HEK293 (cell line): ENCODE data around the gene ASXL3.

Experiments
- EGR2 ChIP-seq: fragments of 450-650 bp; formaldehyde crosslinking; IDR thresholded peaks from 2 replicates; pipeline ENCODE4 v1.5.1; 2016; ENCODE audit warnings: low read depth, missing biosample characterization, missing genetic modification characterization
- GLI4 ChIP-seq: fragments of 450-650 bp; formaldehyde crosslinking; IDR thresholded peaks from 2 replicates; pipeline ENCODE4 v1.5.1; 2016; ENCODE audit warnings: missing biosample characterization, missing genetic modification characterization
- ZBTB48 ChIP-seq: fragments of 450-650 bp; formaldehyde crosslinking; IDR thresholded peaks from 2 replicates; pipeline ENCODE4 v1.5.1; 2016; ENCODE audit warnings: missing biosample characterization, missing genetic modification characterization
- ZFP37 ChIP-seq: fragments of 450-650 bp; formaldehyde crosslinking; IDR thresholded peaks from 2 replicates; pipeline ENCODE4 v1.5.1; 2016; ENCODE audit warnings: missing biosample characterization, missing genetic modification characterization
- ZNF112 ChIP-seq: fragments of 450-650 bp; formaldehyde crosslinking; IDR thresholded peaks from 2 replicates; pipeline ENCODE4 v1.5.0; 2017; ENCODE audit warnings: missing biosample characterization, missing genetic modification characterization
- ZNF140 ChIP-seq: fragments of 450-650 bp; formaldehyde crosslinking; IDR thresholded peaks from 2 replicates; pipeline ENCODE4 v1.5.1; 2016; ENCODE audit warnings: missing biosample characterization, missing genetic modification characterization
- ZNF146 ChIP-seq: fragments of 450-650 bp; formaldehyde crosslinking; IDR thresholded peaks from 2 replicates; pipeline ENCODE4 v1.5.1; 2016; ENCODE audit warnings: missing biosample characterization, missing genetic modification characterization
- ZNF174 ChIP-seq: fragments of 450-650 bp; formaldehyde crosslinking; IDR thresholded peaks from 2 replicates; pipeline ENCODE4 v1.5.0; 2017; ENCODE audit warnings: missing biosample characterization, mild to moderate bottlenecking, missing genetic modification characterization
- ZNF184 ChIP-seq: fragments of 450-650 bp; IDR thresholded peaks from 2 replicates; pipeline ENCODE4 v1.5.1; 2018; ENCODE audit warnings: missing biosample characterization, mild to moderate bottlenecking, missing genetic modification characterization
- ZNF19 ChIP-seq: fragments of 450-650 bp; formaldehyde crosslinking; IDR thresholded peaks from 2 replicates; pipeline ENCODE4; 2016; ENCODE audit warnings: missing biosample characterization, missing genetic modification characterization, low read depth
- ZNF302 ChIP-seq: fragments of 450-650 bp; formaldehyde crosslinking; IDR thresholded peaks from 2 replicates; pipeline ENCODE4 v1.5.1; 2016; ENCODE audit warnings: missing biosample characterization, missing genetic modification characterization, low read depth
- ZNF335 ChIP-seq: fragments of 450-650 bp; formaldehyde crosslinking; conservative IDR thresholded peaks from 2 replicates; pipeline ENCODE4 v1.5.1; 2016; ENCODE audit warnings: missing biosample characterization, missing genetic modification characterization
- ZNF354C ChIP-seq: fragments of 450-650 bp; formaldehyde crosslinking; IDR thresholded peaks from 2 replicates; pipeline ENCODE4 v1.5.1; 2016; ENCODE audit warnings: missing biosample characterization, missing genetic modification characterization, low read depth, borderline replicate concordance
- ZNF473 ChIP-seq: fragments of 450-650 bp; formaldehyde crosslinking; IDR thresholded peaks from 2 replicates; pipeline ENCODE4 v1.5.1; 2017; ENCODE audit warnings: missing biosample characterization, missing genetic modification characterization
- ZNF48 ChIP-seq: fragments of 450-650 bp; formaldehyde crosslinking; IDR thresholded peaks from 2 replicates; pipeline ENCODE4 v1.5.1; 2016; ENCODE audit warnings: missing biosample characterization, missing genetic modification characterization
- ZNF521 ChIP-seq: fragments of 450-650 bp; formaldehyde crosslinking; IDR thresholded peaks from 2 replicates; pipeline ENCODE4 v1.5.1; 2017; ENCODE audit warnings: missing biosample characterization, mild to moderate bottlenecking, missing genetic modification characterization
- ZNF623 ChIP-seq: fragments of 450-650 bp; formaldehyde crosslinking; IDR thresholded peaks from 2 replicates; pipeline ENCODE4 v1.5.1; 2016; ENCODE audit warnings: missing biosample characterization, missing genetic modification characterization
- ZNF654 ChIP-seq: fragments of 450-650 bp; formaldehyde crosslinking; IDR thresholded peaks from 2 replicates; pipeline ENCODE4 v1.5.1; 2016; ENCODE audit warnings: low read depth, missing biosample characterization, missing genetic modification characterization
- ZNF830 ChIP-seq: fragments of 450-650 bp; IDR thresholded peaks from 2 replicates; pipeline ENCODE4 v1.5.0; 2018; ENCODE audit warnings: missing biosample characterization, missing genetic modification characterization, low read depth, mild to moderate bottlenecking, moderate library complexity
- TF ChIP-seq, protein P1 (sequence below): fragments of 450-650 bp; formaldehyde crosslinking; IDR thresholded peaks from 2 replicates; pipeline ENCODE4 v1.5.1; 2016; ENCODE audit warnings: missing biosample characterization, missing genetic modification characterization
- TF ChIP-seq, protein P2 (sequence below): fragments of 450-650 bp; formaldehyde crosslinking; conservative IDR thresholded peaks from 2 replicates; pipeline ENCODE4 v1.5.1; 2016; ENCODE audit warnings: low read depth, missing biosample characterization, missing genetic modification characterization
- TF ChIP-seq, protein P3 (sequence below): fragments of 450-650 bp; formaldehyde crosslinking; IDR thresholded peaks from 2 replicates; pipeline ENCODE4 v1.5.1; 2016; ENCODE audit warnings: missing biosample characterization, missing genetic modification characterization
- TF ChIP-seq, protein P4 (sequence below): fragments of 450-650 bp; formaldehyde crosslinking; IDR thresholded peaks from 2 replicates; pipeline ENCODE4 v1.5.1; 2016; ENCODE audit warnings: missing biosample characterization, missing genetic modification characterization
- TF ChIP-seq, protein P5 (sequence below): fragments of 450-650 bp; formaldehyde crosslinking; IDR thresholded peaks from 2 replicates; pipeline ENCODE4 v1.5.1; 2017; ENCODE audit warnings: missing biosample characterization, missing genetic modification characterization
- TF ChIP-seq, protein P6 (sequence below): fragments of 450-650 bp; IDR thresholded peaks from 2 replicates; pipeline ENCODE4 v1.5.1; 2018; ENCODE audit warnings: missing biosample characterization, missing genetic modification characterization

Gene ASXL3

DNA sequence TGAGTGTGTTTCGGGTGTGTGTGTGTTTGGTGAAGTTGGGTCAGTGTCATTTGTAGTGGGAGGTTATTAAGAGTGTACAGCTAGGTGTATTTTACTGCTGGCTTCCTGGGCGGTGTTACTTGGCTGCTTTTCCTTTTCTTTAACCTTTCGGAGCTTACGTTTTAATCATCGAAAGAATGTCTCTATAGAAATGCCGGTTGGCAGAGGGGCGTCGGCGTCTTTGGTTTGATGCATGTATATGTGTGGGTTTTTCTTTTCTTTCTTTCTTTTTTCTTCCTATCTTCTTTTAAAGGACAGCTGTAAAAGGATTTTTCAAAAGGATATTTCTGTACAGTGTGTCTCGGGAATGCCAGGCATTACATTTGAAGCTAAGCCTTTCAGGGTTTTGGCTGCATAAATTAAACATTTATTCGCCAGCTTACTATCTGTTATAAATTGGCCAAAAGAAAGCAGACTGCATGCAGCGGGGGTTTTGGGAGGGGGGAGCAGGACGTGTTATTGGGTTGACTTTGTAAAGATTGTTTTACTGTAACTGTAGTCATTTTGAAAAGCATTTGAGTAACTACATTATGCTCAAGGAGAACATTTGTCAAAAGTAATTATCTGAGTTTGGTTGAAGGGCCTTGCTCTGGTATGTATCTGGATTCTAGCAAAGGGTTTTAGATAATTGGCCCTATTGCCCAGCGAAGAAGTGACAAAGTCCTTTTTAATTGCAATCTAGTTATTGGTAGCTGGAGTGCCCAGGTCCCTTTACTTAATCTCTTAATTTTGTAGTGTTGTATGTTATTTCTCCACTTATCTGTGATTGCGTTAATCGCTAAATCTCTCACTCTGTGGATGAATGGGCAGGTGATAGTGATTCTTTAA is 1.6 kb downstream of the ASXL3 start (continued):
- TF ChIP-seq ZNF19 (tag by site-specific recombination), result no peak
- no peak for TF ChIP-seq ZNF174 (tag by site-specific recombination)
- TF ChIP-seq ZNF654 (tag by site-specific recombination), result no peak
- TF ChIP-seq ZNF140, result no peak
- no peak for TF ChIP-seq ZNF830 (tag by site-specific recombination)
- TF ChIP-seq ZFP37 (tag by site-specific recombination), result peak; percentile 55
- no peak for TF ChIP-seq ZNF48 (tag by site-specific recombination)
- TF ChIP-seq, protein P1, sequence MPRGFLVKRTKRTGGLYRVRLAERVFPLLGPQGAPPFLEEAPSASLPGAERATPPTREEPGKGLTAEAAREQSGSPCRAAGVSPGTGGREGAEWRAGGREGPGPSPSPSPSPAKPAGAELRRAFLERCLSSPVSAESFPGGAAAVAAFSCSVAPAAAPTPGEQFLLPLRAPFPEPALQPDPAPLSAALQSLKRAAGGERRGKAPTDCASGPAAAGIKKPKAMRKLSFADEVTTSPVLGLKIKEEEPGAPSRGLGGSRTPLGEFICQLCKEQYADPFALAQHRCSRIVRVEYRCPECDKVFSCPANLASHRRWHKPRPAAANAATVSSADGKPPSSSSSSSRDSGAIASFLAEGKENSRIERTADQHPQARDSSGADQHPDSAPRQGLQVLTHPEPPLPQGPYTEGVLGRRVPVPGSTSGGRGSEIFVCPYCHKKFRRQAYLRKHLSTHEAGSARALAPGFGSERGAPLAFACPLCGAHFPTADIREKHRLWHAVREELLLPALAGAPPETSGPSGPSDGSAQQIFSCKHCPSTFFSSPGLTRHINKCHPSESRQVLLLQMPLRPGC, result no peak
- peak; percentile 90 for TF ChIP-seq ZNF335
- TF ChIP-seq, protein P2, sequence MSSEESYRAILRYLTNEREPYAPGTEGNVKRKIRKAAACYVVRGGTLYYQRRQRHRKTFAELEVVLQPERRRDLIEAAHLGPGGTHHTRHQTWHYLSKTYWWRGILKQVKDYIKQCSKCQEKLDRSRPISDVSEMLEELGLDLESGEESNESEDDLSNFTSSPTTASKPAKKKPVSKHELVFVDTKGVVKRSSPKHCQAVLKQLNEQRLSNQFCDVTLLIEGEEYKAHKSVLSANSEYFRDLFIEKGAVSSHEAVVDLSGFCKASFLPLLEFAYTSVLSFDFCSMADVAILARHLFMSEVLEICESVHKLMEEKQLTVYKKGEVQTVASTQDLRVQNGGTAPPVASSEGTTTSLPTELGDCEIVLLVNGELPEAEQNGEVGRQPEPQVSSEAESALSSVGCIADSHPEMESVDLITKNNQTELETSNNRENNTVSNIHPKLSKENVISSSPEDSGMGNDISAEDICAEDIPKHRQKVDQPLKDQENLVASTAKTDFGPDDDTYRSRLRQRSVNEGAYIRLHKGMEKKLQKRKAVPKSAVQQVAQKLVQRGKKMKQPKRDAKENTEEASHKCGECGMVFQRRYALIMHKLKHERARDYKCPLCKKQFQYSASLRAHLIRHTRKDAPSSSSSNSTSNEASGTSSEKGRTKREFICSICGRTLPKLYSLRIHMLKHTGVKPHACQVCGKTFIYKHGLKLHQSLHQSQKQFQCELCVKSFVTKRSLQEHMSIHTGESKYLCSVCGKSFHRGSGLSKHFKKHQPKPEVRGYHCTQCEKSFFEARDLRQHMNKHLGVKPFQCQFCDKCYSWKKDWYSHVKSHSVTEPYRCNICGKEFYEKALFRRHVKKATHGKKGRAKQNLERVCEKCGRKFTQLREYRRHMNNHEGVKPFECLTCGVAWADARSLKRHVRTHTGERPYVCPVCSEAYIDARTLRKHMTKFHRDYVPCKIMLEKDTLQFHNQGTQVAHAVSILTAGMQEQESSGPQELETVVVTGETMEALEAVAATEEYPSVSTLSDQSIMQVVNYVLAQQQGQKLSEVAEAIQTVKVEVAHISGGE, result no peak; the same call in none of the 2 replicates
- no peak for TF ChIP-seq ZNF184 (tag by site-specific recombination)
- TF ChIP-seq, protein P3, sequence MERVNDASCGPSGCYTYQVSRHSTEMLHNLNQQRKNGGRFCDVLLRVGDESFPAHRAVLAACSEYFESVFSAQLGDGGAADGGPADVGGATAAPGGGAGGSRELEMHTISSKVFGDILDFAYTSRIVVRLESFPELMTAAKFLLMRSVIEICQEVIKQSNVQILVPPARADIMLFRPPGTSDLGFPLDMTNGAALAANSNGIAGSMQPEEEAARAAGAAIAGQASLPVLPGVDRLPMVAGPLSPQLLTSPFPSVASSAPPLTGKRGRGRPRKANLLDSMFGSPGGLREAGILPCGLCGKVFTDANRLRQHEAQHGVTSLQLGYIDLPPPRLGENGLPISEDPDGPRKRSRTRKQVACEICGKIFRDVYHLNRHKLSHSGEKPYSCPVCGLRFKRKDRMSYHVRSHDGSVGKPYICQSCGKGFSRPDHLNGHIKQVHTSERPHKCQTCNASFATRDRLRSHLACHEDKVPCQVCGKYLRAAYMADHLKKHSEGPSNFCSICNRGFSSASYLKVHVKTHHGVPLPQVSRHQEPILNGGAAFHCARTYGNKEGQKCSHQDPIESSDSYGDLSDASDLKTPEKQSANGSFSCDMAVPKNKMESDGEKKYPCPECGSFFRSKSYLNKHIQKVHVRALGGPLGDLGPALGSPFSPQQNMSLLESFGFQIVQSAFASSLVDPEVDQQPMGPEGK (tag by site-specific recombination), result no peak
- no peak; the same call in 1 of the 2 replicates for TF ChIP-seq EGR2 (tag by site-specific recombination)
- no peak for TF ChIP-seq ZNF473
- no peak for TF ChIP-seq GLI4
- TF ChIP-seq, protein P4, sequence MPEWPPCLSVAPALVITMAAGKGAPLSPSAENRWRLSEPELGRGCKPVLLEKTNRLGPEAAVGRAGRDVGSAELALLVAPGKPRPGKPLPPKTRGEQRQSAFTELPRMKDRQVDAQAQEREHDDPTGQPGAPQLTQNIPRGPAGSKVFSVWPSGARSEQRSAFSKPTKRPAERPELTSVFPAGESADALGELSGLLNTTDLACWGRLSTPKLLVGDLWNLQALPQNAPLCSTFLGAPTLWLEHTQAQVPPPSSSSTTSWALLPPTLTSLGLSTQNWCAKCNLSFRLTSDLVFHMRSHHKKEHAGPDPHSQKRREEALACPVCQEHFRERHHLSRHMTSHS (tag by site-specific recombination), result no peak
- TF ChIP-seq ZNF146 (tag by site-specific recombination), result no peak
- TF ChIP-seq, protein P5, sequence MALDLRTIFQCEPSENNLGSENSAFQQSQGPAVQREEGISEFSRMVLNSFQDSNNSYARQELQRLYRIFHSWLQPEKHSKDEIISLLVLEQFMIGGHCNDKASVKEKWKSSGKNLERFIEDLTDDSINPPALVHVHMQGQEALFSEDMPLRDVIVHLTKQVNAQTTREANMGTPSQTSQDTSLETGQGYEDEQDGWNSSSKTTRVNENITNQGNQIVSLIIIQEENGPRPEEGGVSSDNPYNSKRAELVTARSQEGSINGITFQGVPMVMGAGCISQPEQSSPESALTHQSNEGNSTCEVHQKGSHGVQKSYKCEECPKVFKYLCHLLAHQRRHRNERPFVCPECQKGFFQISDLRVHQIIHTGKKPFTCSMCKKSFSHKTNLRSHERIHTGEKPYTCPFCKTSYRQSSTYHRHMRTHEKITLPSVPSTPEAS, result no peak
- no peak for TF ChIP-seq ZNF354C
- TF ChIP-seq ZNF112, result no peak
- no peak for TF ChIP-seq ZNF623
- TF ChIP-seq ZNF521 (tag by site-specific recombination), result no peak
- no peak for TF ChIP-seq ZNF302
- TF ChIP-seq, protein P6, sequence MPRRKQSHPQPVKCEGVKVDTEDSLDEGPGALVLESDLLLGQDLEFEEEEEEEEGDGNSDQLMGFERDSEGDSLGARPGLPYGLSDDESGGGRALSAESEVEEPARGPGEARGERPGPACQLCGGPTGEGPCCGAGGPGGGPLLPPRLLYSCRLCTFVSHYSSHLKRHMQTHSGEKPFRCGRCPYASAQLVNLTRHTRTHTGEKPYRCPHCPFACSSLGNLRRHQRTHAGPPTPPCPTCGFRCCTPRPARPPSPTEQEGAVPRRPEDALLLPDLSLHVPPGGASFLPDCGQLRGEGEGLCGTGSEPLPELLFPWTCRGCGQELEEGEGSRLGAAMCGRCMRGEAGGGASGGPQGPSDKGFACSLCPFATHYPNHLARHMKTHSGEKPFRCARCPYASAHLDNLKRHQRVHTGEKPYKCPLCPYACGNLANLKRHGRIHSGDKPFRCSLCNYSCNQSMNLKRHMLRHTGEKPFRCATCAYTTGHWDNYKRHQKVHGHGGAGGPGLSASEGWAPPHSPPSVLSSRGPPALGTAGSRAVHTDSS (tag by site-specific recombination), result no peak
- TF ChIP-seq ZBTB48 (tag by site-specific recombination), result no peak
